HUDEP-2 (cell line): ENCODE results near the gene ABCB9.
"Not testable (repeated sequence)": the region's sequence is repeated elsewhere in the genome, so short reads cannot be mapped to it uniquely, and the experiment has no call there.

ENCODE experiments used
- DNase-seq, 76 experiments: peaks; one replicate each; lab custom pipeline; 2025; ENCODE audit not compliant: unreplicated experiment in 76 of 76; lab: John Stamatoyannopoulos, UW

ABCB9 gene

GRCh38 chr12:122944605-122945592 is 21.4 kb downstream of the ABCB9 start:
- no peak for DNase-seq

DNA sequence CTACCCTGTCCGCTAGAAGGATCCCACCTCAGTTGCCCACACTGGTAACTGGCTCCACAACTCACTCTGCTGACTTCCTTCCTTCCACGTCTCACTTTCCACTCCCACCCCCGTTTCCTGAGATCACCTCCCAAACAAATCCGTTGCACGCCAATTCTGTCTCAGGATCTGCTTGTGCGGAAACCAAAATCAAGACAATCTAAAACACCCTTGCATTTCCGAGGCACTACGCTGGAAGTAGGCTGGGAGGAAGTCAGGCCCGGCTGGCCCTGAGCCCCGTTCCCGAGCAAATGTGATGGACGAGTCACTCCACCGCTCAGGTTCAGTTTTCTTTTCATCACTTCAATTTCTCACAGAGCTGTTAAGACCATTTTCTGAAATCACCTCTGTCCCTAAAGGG is 23.1 kb downstream of the ABCB9 start:
- no peak for DNase-seq

DNA sequence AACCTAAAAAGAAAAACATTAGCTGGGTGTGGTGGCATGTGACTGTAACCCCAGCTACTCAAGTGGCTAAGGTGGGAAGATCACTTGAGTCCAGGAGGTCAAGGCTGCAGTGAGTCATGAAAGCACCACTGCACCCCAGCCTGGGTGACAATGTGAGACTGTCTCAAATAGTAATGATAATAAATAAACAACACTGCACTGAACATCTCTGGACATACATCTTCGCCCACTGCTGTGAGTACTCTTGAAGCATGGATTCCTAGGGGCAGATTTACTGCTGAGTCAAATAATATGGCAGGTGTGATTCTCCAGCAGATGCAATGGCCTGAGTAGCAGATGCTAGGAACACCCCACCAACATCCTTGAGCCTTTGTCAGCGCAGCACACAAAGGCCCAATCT is 23.6 kb downstream of the ABCB9 start:
- DNase-seq, result peak in 4 of 76 experiments; percentile 1 to 30 (median 6)

- DNase-seq, result peak in 2 of 76 experiments; percentile 10 to 13
Observed at GRCh38 chr12:122941351-122941750, 24.9 kb downstream of the ABCB9 start.

GRCh38 chr12:122939125-122939524 is 27.1 kb downstream of the ABCB9 start:
- DNase-seq, result no peak

- no peak for DNase-seq
Observed at GRCh38 chr12:122937622-122938091, 28.6 kb downstream of the ABCB9 start.

- no peak for DNase-seq
Observed at GRCh38 chr12:122935318-122935717, 30.9 kb downstream of the ABCB9 start.

- DNase-seq, result no peak
Observed at GRCh38 chr12:122934722-122935121, 31.5 kb downstream of the ABCB9 start.

GRCh38 chr12:122932207-122932606 is 34.1 kb downstream of the ABCB9 start:
- DNase-seq, result no peak

- no peak for DNase-seq
Observed at GRCh38 chr12:122929812-122930211, 36.5 kb downstream of the ABCB9 start.

GRCh38 chr12:122929148-122929538 is 37.1 kb downstream of the ABCB9 start:
- DNase-seq, result no peak

GRCh38 chr12:122928404-122929147 is 37.7 kb downstream of the ABCB9 start:
- no peak for DNase-seq

GRCh38 chr12:122927756-122928403 is 38.4 kb downstream of the ABCB9 start:
- DNase-seq, result no peak

DNA sequence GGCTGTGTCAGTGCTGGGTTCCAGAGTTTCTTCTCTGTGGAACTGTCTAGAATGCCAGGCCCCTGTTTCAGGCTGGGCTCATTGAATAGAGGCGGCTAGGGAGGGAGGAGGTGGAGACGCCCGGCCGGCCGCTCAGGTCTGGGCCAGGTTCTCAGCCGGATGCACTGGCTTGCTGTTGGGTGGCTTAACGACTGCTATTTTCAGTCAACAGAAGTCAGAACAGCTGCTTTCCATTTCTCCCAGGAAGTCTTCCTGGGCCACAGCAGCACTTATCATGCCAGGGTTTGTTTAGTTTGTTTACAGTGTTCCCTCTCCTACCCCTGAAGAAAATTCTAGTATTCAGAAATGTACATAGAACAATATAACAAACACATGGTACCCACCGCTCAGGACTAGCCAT is 44.3 kb downstream of the ABCB9 start:
- no peak for DNase-seq

DNA sequence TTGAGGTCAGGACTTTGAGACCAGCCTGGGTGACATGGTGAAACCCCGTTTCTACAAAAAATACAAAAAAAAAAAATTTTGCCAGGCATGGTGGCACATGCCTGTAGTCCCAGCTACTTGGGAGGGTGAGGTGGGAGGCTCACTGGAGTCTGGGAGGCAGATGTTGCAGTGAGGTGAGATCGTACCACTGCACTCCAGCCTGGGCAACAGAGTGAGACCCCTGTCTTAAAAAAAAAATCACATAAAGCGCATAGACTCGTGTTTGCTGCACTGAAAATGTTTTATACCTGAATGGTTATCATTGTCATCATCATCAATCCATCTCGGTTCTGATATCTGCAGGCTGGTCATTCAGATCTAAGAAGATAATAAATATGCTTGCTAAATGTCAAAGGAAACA is 45.6 kb downstream of the ABCB9 start:
- no peak for DNase-seq

GRCh38 chr12:122918827-122919226 is 47.4 kb downstream of the ABCB9 start:
- no peak for DNase-seq

DNA sequence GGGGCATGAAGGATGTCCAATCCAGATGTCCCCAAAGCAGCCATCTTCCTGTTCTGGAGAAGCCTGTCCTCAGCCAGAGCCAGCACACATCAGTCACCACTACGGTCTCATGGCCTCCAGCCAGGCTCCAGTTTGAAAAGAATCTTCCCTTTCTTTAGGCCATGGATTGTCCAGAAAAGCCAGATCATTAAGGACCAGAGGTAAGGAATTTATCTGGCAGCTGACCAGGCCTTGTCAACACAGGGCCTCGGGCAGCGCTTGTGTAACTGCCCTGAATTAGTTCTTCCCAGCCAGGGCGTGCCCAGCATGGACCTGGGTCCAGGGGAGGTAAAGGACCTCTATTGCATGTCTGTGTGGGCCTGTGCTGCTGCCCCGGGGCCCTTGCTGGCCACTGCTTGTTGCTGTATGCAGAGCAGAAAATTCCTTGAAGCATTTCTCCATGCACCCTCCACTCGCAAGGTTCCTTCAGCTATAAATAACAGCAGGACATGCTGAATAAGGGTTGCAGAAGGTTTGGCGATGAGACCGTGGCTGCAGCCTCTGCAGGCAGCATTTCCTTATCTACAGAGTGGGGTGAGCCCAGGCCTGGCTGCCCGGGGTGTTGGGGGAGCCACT is 48.6 kb downstream of the ABCB9 start:
- peak in 1 of 76 experiments; percentile 7 for DNase-seq

GRCh38 chr12:122909442-122910288 is 56.6 kb downstream of the ABCB9 start:
- no peak for DNase-seq

GRCh38 chr12:122908915-122909314 is 57.3 kb downstream of the ABCB9 start:
- DNase-seq, result no peak

DNA sequence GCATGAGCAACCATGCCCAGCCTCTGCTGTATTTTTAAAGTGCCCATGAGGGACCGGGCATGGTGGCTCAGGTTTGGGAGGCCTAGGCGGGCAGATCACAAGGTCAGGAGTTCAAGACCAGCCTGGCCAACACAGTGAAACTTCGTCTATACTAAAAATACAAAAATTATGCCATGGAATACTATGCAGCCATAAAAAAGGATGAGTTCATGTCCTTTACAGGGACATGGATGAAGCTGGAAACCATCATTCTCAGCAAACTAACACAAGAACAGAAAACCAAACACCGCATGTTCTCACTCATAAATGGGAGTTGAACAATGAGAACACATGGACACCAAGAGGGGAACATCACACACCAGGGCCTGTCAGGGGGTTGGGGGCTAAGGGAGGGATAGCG is 61.0 kb downstream of the ABCB9 start:
- DNase-seq, result not testable (repeated sequence)
